Upper lobe of left lung (tissue), 4 donors: Measurements from ENCODE around the gene TRIP4.
"Not testable (repeated sequence)": the region's sequence is repeated elsewhere in the genome, so short reads cannot be mapped to it uniquely, and the experiment has no call there.

Experiments used
- EP300 ChIP-seq, 4 donors: sonication (generic); formaldehyde crosslinking; IDR thresholded peaks; one replicate each; pipeline ENCODE4 v1.5.1; 2017; ENCODE audit warnings: antibody characterized with exemption in 4 of 4, control low read depth in 2 of 4
- POLR2A ChIP-seq, 4 donors: fragments of 450-650 bp; IDR thresholded peaks; one replicate each; pipeline ENCODE4 v1.5.1; 2016 to 2017; ENCODE audit warnings: antibody characterized with exemption in 4 of 4, mild to moderate bottlenecking in 2 of 4
- POLR2AphosphoS5 ChIP-seq, 2 donors: sonication (generic); formaldehyde crosslinking; IDR thresholded peaks; one replicate each; pipeline ENCODE4 v1.5.1; 2017; ENCODE audit warnings: antibody characterized with exemption in 2 of 2
- TF ChIP-seq, protein P1 (sequence below), 6 experiments: fragments of 450-650 bp in 4 of 6; fragments of 200-600 bp in 2 of 6; sonication (generic) in 2 of 6; IDR thresholded peaks; one replicate each; pipeline ENCODE4 v1.5.1; 2016 to 2019; ENCODE audit warnings: antibody characterized with exemption in 6 of 6

- TF ChIP-seq, protein P1, sequence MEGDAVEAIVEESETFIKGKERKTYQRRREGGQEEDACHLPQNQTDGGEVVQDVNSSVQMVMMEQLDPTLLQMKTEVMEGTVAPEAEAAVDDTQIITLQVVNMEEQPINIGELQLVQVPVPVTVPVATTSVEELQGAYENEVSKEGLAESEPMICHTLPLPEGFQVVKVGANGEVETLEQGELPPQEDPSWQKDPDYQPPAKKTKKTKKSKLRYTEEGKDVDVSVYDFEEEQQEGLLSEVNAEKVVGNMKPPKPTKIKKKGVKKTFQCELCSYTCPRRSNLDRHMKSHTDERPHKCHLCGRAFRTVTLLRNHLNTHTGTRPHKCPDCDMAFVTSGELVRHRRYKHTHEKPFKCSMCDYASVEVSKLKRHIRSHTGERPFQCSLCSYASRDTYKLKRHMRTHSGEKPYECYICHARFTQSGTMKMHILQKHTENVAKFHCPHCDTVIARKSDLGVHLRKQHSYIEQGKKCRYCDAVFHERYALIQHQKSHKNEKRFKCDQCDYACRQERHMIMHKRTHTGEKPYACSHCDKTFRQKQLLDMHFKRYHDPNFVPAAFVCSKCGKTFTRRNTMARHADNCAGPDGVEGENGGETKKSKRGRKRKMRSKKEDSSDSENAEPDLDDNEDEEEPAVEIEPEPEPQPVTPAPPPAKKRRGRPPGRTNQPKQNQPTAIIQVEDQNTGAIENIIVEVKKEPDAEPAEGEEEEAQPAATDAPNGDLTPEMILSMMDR (IDR thresholded peaks at IDR 0.05): not testable (repeated sequence)
- TF ChIP-seq POLR2A, POLR2AphosphoS5, EP300 (IDR thresholded peaks at IDR 0.05): not testable (repeated sequence)
Observed at GRCh38 chr15:64392471-64392870, 4.8 kb downstream of the TRIP4 start.
